WTC11 (cell line): ENCODE data around the gene LSP1.

ENCODE experiments used
- JAZF1 ChIP-seq: fragments of 250-450 bp; sonication (Bioruptor Pico); IDR thresholded peaks from 2 replicates; pipeline ENCODE4 v1.9.0; 2021; ENCODE audit warnings: moderate library complexity, mild to moderate bottlenecking, inconsistent platforms
- TF ChIP-seq, protein P1 (sequence below): sonication (generic); formaldehyde crosslinking; IDR thresholded peaks from 2 replicates; pipeline ENCODE4 v1.8.0; 2022; ENCODE audit warnings: mild to moderate bottlenecking, missing genetic modification reagents
- TF ChIP-seq, protein P2 (sequence below): fragments of 200-600 bp; IDR thresholded peaks from 2 replicates; pipeline ENCODE4 v1.8.0; 2022; ENCODE audit warnings: antibody characterized with exemption

DNA sequence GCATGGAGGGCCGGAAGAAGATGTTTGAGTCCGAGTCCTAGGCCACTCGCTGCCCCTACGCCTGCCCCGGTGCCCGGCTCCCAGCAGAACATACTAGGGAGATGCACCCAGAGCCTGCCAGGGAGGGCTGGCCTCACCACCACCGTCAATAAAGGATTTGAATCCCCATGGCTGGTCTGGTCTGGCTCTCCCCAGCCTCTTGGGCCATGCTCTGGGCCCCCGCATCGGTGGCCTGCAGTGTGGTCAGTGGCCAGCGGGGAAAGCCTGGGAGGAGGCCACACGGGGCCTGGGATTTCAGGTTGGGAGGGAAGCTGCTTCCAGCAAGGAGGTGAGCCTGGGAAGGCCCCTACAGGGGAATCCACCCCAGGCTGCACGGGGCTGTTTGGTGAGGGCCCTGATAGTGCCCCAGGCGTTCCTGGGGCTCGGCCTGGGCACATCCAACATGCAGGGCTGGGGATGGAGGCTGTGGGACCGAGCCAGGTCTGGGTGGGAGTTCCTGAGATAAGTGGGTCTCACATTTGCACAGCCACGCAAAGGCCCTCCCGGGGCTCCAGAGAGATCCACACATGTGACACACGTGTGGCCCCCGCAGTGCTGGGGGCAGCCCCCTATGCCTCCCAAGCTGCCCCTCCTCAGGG lies 11.3 kb upstream of the LSP1 start:
- TF ChIP-seq, protein P1, sequence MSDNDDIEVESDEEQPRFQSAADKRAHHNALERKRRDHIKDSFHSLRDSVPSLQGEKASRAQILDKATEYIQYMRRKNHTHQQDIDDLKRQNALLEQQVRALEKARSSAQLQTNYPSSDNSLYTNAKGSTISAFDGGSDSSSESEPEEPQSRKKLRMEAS (CRISPR knock-in tag) = no peak
- TF ChIP-seq JAZF1 (CRISPR knock-in tag) = no peak
- TF ChIP-seq, protein P2, sequence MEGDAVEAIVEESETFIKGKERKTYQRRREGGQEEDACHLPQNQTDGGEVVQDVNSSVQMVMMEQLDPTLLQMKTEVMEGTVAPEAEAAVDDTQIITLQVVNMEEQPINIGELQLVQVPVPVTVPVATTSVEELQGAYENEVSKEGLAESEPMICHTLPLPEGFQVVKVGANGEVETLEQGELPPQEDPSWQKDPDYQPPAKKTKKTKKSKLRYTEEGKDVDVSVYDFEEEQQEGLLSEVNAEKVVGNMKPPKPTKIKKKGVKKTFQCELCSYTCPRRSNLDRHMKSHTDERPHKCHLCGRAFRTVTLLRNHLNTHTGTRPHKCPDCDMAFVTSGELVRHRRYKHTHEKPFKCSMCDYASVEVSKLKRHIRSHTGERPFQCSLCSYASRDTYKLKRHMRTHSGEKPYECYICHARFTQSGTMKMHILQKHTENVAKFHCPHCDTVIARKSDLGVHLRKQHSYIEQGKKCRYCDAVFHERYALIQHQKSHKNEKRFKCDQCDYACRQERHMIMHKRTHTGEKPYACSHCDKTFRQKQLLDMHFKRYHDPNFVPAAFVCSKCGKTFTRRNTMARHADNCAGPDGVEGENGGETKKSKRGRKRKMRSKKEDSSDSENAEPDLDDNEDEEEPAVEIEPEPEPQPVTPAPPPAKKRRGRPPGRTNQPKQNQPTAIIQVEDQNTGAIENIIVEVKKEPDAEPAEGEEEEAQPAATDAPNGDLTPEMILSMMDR = no peak
